Duodenal mucosa (tissue), 2 donors: Measurements from ENCODE around the gene TRIM44.
"Not testable (repeated sequence)": the region's sequence is repeated elsewhere in the genome, so short reads cannot be mapped to it uniquely, and the experiment has no call there.

ENCODE experiments used
- H3K27ac ChIP-seq: one replicate; pipeline ENCODE4 v1.7.0; 2013; ENCODE audit warnings: low read depth, low read length
- H3K27me3 ChIP-seq, 2 donors: one replicate each; pipeline ENCODE4 v1.7.0; 2013; ENCODE audit warnings: low read length in 2 of 2, control low read depth in 1 of 2; ENCODE audit not compliant: insufficient read depth in 2 of 2, control insufficient read depth in 1 of 2
- H3K36me3 ChIP-seq, 2 donors: one replicate each; pipeline ENCODE4 v1.7.0; 2013; ENCODE audit warnings: low read length in 2 of 2, control low read depth in 1 of 2; ENCODE audit not compliant: insufficient read depth in 2 of 2, control insufficient read depth in 1 of 2
- H3K4me1 ChIP-seq, 2 donors: one replicate each; pipeline ENCODE4 v1.7.0; 2013; ENCODE audit warnings: low read length in 2 of 2, control low read depth in 1 of 2; ENCODE audit not compliant: insufficient read depth in 2 of 2, control insufficient read depth in 1 of 2
- H3K4me3 ChIP-seq, 2 donors: one replicate each; pipeline ENCODE4 v1.7.0; 2013; ENCODE audit warnings: low read length in 2 of 2, low read depth in 1 of 2
- H3K9ac ChIP-seq, 2 donors: one replicate each; pipeline ENCODE4 v1.7.0; 2013; ENCODE audit warnings: low read length in 2 of 2, low read depth in 1 of 2
- H3K9me3 ChIP-seq, 2 donors: one replicate each; pipeline ENCODE4 v1.7.0; 2013; ENCODE audit warnings: low read length in 2 of 2, control low read depth in 1 of 2; ENCODE audit not compliant: control insufficient read depth in 1 of 2

Gene TRIM44

DNA sequence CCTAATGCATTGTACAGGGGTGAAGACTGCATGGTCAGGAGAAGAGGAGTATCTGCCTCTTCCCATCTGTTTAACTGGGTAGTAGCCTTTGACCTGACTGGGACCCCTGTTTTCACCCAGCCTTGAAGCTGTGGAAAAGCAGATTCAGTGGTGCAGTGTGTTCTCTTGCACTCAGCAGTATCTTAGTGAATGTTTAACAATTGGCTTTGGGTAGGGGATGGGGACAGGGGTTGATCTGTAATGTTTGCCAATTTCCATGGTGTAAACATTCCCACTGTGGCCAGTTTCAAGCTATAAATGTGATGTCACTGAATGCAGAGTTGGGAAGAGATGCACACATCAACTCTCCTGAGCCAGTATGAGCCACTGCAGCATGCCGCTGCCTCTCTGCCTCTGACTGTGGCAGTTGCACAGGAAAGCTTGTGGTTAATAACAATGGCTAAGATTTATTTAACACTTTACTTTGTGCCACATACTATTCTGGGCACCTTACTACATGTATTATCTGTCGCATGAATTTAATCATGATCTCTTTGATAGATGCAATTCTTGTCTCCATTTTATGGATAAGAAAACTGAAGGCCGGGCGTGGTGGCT lies 28.6 kb upstream of the TRIM44 start:
- Histone ChIP-seq H3K4me1 (no peaks in the 10 kb centered on the region), H3K27ac (no peak overlapping the region), H3K9me3 (no peaks in the 10 kb centered on the region), H3K9ac (no peak overlapping the region), H3K36me3 (no peaks in the 10 kb centered on the region), H3K4me3 (no peak overlapping the region), H3K27me3 (peaks cover 15 to 22% of the 10 kb centered on the region in 2 donors)

DNA sequence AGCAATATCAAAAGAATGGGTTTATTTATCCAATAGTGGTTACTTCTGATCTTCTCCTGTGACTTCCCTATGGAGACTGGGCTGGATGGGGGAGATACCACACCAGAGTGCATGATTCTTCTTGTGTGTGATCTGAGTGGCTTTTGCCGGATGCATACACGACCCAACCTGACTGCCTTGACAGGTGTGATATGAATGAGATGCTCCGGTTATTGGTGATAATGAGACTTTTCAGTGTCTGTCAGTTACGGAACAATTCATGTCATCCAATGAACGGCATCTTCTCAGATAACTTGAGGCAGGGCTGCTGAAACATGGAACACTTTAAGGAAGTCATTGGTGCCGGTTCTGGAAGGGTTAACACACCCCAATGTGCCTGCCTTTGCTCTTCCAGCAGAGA lies 26.6 kb upstream of the TRIM44 start:
- no peak overlapping the region for H3K4me3 ChIP-seq
- H3K27ac ChIP-seq, result no peak overlapping the region
- no peaks in the 10 kb centered on the region for H3K36me3 ChIP-seq
- peaks cover 8 to 14% of the 10 kb centered on the region in 2 donors for H3K27me3 ChIP-seq
- no peaks in the 10 kb centered on the region for H3K4me1 ChIP-seq
- no peaks in the 10 kb centered on the region for H3K9me3 ChIP-seq
- no peak overlapping the region for H3K9ac ChIP-seq

DNA sequence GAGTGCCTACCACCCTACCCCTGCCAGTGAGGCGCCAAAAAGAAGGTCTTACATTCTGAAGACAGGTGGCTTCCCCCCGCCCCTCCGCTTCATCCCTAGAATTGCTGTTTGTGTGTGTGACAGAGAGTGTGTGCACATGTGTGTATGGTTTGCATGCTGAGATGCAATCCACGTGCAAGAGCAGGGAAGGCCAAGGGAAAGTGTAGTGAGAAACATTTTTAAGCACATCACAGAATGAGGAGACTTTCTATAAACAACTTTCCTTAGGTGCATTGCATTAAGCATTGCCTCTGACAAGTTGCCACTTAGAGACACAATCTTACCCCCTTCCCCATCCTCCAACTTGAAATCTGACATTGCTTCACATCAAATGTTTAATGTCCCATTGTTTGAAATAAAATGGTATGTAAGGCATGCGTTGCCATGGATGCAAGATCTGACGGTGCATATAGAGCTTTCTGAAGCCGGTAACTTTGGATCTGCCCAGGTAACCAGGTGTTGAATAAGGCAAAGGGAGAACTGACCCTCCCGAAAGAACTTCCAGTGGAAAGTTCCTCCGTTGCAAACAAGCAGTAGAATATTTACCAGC lies 22.9 kb upstream of the TRIM44 start:
- Histone ChIP-seq H3K27ac (no peak overlapping the region), H3K9me3 (no peaks in the 10 kb centered on the region), H3K4me1 (no peaks in the 10 kb centered on the region), H3K9ac (no peak overlapping the region), H3K4me3 (no peak overlapping the region), H3K36me3 (no peaks in the 10 kb centered on the region), H3K27me3 (peaks cover 0 to 11% of the 10 kb centered on the region in 2 donors)

DNA sequence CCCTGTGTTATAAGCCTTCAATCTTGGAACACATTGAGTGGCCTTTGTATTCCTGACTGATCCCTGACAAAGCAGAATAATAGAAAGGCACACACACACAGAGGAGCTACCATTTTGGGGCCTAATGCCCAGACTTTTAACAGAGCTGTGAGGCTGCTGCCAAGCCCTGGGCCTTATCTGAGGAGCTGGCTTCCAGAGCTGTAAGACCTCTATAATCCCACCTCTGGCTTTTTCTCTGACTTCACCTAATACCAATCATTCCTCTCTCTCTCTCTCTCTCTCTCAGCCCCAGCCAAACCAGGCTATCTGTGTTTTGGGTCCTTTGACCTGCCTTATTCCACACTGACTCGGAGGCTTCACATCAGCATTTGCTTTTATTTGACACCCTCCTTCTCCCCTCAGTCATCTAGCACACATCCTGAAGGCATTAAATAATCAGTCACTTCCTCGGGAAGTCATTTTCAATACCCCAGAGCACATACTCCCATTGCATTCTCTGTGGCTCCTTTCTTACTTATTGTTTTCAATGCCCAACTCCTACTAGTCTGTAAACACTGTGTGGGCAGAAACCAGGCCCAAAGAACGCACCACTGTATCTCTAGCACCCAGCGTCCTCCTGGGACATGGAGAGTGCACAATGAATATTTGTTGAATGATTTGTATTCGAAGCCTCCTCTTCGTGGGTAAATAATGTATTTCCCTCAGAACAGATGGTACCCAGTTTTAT lies 21.2 kb upstream of the TRIM44 start:
- Histone ChIP-seq H3K27ac (no peak overlapping the region), H3K36me3 (no peaks in the 10 kb centered on the region), H3K4me1 (no peaks in the 10 kb centered on the region), H3K9me3 (no peaks in the 10 kb centered on the region), H3K27me3 (peaks cover 0 to 11% of the 10 kb centered on the region in 2 donors), H3K4me3 (no peak overlapping the region), H3K9ac (no peak overlapping the region)

DNA sequence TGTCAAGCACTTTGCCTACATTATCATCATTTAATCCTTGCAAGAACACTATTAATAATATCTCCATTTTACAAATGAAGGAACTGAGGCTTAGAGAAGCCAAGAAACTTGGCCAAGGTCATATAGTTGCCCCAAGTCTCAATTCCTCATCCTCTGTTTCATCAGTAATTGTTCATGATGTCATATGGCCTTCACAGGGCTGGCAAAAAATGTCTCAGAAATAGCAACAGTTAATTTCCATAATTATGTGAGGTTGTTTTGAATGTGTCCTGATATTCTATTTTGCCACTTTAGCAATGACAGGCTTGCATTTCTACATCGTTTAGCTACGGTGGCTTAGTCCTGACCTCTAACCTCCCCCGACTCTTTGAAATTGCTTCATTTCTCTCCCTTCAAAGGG lies 20.6 kb upstream of the TRIM44 start:
- no peaks in the 10 kb centered on the region for H3K9me3 ChIP-seq
- no peaks in the 10 kb centered on the region for H3K36me3 ChIP-seq
- H3K27me3 ChIP-seq, result peaks cover 0 to 6% of the 10 kb centered on the region in 2 donors
- H3K27ac ChIP-seq, result no peak overlapping the region
- H3K4me3 ChIP-seq, result no peak overlapping the region
- H3K4me1 ChIP-seq, result no peaks in the 10 kb centered on the region
- H3K9ac ChIP-seq, result no peak overlapping the region

DNA sequence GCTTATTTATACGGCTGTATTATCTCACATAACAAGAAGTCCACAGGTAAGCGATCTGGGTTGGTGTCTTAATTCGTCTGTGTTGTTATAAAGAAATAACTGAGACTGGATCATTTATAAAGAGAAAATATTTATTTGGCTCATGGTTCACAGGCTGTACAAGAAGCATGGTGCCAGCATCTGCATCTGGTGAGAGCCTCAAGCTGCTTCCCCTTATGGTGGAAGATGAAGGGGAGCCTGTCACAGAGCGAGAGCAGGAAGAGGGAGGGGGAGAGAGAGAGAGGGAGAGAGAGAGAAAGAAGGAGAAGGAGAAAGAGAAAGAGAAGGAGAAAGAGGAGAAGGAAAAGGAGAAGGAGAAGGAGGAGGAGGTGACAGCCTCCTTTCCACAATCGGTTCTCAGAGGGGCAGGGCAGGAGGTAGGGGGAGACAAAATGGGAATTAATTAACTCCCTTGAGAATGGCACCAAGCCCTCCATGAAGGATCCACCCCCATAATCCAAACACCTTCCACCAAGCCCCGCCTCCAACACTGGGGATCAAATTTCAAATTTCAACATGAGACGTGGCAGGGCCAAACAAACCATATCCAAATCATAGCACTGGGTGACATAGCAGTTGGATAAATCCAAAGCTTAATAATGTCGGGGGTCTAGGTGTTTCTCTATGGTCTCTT lies 15.0 kb upstream of the TRIM44 start:
- Histone ChIP-seq H3K4me1 (no peaks in the 10 kb centered on the region), H3K36me3 (no peaks in the 10 kb centered on the region), H3K27ac (no peak overlapping the region), H3K27me3 (peaks cover 0 to 3% of the 10 kb centered on the region in 2 donors), H3K4me3 (no peak overlapping the region), H3K9ac (no peak overlapping the region), H3K9me3 (no peaks in the 10 kb centered on the region)

DNA sequence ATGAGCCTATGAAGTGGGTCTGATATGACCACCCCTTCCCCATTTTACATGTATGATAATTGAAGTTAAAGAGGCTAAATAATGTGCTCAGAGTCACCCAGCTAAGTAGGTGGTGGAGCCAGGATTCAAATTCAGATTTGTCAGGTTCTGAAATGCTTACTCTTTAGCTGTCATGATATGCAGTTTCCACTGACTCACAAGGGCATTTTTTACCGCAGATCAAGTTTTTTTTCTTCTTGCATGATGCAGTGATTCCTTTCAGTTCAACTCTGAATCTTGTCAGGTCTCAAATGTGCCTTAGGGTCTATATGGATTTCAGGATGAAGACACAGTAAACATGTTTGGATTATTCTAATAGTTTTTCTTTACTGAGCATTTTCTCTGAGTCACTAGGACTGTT lies 12.6 kb upstream of the TRIM44 start:
- Histone ChIP-seq H3K9ac (no peak overlapping the region), H3K36me3 (no peaks in the 10 kb centered on the region), H3K27ac (no peak overlapping the region), H3K4me3 (no peak overlapping the region), H3K27me3 (peaks cover 0 to 8% of the 10 kb centered on the region in 2 donors), H3K4me1 (no peaks in the 10 kb centered on the region), H3K9me3 (no peaks in the 10 kb centered on the region)

DNA sequence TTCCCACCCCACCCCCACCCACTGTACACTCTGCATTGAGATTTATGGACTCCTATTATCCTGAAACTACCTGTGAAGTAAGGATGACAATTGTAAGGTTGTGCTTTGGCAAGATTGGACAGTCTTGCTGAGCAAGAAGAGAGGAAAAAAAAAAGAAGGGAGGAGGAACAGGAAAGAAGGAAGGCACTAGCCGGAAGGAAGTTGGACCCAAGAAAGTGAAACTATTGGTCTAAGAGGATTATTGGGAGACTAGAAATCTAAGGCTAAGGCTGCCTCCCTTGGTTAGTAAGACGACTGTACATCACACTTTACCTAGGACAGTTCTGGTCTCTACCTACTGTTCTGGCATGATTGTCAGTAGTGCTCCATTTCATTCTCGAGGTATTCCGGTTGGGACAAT lies 12.1 kb upstream of the TRIM44 start:
- Histone ChIP-seq H3K4me1 (no peaks in the 10 kb centered on the region), H3K27me3 (peaks cover 0 to 8% of the 10 kb centered on the region in 2 donors), H3K9ac (no peak overlapping the region), H3K4me3 (no peak overlapping the region), H3K9me3 (no peaks in the 10 kb centered on the region), H3K27ac (no peak overlapping the region), H3K36me3 (no peaks in the 10 kb centered on the region)

DNA sequence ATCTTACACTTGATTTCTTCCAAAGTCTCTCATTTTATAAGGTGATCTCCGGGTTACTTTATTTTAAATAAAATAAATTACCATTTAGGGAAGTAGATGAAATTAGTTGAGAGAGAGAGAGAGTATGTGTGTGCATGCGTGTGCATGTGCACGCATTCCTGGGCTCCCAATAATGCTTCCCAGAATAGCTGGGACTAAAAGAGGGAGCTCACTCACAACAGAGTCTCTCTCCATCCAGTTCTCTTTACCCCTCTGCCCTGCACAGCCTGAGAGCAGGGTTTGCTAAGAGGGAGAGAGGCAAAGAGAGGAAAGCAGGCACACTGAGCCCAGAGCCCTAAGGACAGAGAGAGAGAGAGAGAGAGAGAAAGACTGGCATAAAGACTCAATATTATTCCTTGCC lies 11.3 kb upstream of the TRIM44 start:
- Histone ChIP-seq H3K4me1 (no peaks in the 10 kb centered on the region), H3K9me3 (no peaks in the 10 kb centered on the region), H3K36me3 (no peaks in the 10 kb centered on the region), H3K27ac (no peak overlapping the region), H3K9ac (no peak overlapping the region), H3K27me3 (peaks cover 0 to 14% of the 10 kb centered on the region in 2 donors), H3K4me3 (no peak overlapping the region)

DNA sequence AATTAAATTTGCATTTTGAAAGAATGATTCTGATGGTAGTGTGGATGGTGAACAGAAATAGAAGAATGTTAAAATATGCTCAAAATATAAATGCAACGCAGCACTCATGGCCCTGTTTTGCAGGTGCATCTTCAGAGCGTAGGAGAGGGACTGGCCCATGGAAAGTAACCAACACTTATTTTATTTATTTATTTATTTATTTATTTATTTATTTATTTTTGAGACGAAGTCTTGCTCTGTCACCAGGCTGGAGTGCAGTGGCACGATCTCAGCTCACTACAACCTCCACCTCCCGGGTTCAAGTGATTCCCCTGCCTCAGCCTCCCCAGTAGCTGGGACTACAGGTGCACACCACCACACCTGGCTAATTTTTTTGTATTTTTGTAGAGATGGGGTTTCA lies 9.8 kb upstream of the TRIM44 start:
- not testable (repeated sequence) for H3K4me1 ChIP-seq, H3K9ac ChIP-seq, H3K27ac ChIP-seq, H3K4me3 ChIP-seq, H3K36me3 ChIP-seq, H3K9me3 ChIP-seq
- H3K27me3 ChIP-seq, result peaks cover 0 to 13% of the 10 kb centered on the region in 2 donors
